Activated T-helper 17 cell treated with anti-CD3 and anti-CD28 coated beads, Interleukin-2, amount 50 U/mL, for 72 hours (primary cell): Measurements from ENCODE around the gene SMIM5. TPM values are rescaled to one million over a fixed set of nuclear protein-coding genes. Genes with fewer than 3 reads are reported as not detected.

Experiments
- ATAC-seq: fragments of 150-1000 bp; cut with Tn5 transposase; replicated peaks from 2 replicates; pipeline ENCODE4 v1.10.0; 2021; ENCODE audit warnings: mild to moderate bottlenecking, moderate library complexity
- H3K27ac Mint-ChIP-seq: one replicate; pipeline ENCODE4 v1.8.0; 2022; ENCODE audit warnings: mixed read lengths
- H3K27me3 Mint-ChIP-seq: one replicate; pipeline ENCODE4 v1.8.0; 2022; ENCODE audit warnings: mixed read lengths
- H3K36me3 Mint-ChIP-seq: one replicate; pipeline ENCODE4 v1.8.0; 2022; ENCODE audit warnings: low read depth, mild to moderate bottlenecking, mixed read lengths
- H3K4me1 Mint-ChIP-seq: one replicate; pipeline ENCODE4 v1.8.0; 2022; ENCODE audit warnings: mixed read lengths
- H3K4me3 Mint-ChIP-seq: one replicate; pipeline ENCODE4 v1.8.0; 2022; ENCODE audit warnings: mild to moderate bottlenecking, mixed read lengths
- H3K9me3 Mint-ChIP-seq: one replicate; pipeline ENCODE4 v1.8.0; 2022; ENCODE audit warnings: mixed read lengths
- total RNA-seq, 2 donors: library from RNA; stranded (reverse); gene quantifications; one replicate each; pipeline ENCODE4 v1.2.3, GENCODE V29; 2022

Gene SMIM5
- total RNA-seq, 2 donors from 2014 or later = 0.21 TPM; not detected in 1

DNA sequence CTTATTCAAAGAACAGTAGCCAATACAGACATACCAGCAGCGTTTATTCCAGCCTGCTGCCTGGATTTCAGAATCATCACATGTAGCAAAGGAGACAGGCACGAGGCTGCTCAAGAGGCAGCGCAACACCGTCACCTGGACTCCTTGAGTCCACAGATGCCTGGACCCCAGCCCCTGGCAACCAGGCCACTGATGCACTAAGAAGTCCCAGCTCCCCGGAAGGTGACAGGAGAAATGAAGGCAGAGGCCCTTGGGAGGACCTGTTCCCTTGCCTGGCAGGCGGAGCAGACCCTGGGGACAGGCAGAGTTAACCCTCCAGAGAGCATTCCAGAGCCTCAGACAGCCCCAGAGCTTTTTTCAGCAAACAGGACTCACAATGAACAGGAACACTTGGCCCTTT is 16.5 kb downstream of the SMIM5 start:
- Mint-ChIP-seq H3K36me3 (peaks cover 45% of the 10 kb centered on the region), H3K4me1 (no peaks in the 10 kb centered on the region), H3K27ac (no peak overlapping the region), H3K27me3 (no peaks in the 10 kb centered on the region), H3K4me3 (no peak overlapping the region), H3K9me3 (no peaks in the 10 kb centered on the region)
- ATAC-seq = no peak

DNA sequence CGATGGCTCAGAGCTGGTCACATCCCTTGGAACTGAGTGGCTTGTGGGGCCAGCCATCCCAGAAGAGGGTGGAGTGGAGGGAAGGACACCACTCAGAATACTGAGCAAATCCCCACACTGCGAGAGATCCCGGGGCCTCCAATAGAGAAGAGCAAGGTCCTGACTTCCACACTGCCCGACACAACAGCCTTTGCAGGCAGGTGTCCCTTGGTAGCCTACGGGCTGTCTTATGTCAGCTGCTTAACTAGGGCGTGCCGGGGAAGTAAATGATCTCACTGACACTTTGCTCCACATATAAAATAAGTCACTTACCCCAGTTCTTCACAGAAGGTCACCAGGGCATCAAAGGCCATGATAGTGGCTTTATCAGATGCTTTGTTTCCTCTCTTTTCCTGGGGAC is 17.6 kb downstream of the SMIM5 start:
- H3K27me3 Mint-ChIP-seq = no peaks in the 10 kb centered on the region
- no peaks in the 10 kb centered on the region for H3K4me1 Mint-ChIP-seq
- H3K36me3 Mint-ChIP-seq = peaks cover 51% of the 10 kb centered on the region
- no peak overlapping the region for H3K27ac Mint-ChIP-seq
- no peak for ATAC-seq
- H3K4me3 Mint-ChIP-seq = no peak overlapping the region
- H3K9me3 Mint-ChIP-seq = no peaks in the 10 kb centered on the region

DNA sequence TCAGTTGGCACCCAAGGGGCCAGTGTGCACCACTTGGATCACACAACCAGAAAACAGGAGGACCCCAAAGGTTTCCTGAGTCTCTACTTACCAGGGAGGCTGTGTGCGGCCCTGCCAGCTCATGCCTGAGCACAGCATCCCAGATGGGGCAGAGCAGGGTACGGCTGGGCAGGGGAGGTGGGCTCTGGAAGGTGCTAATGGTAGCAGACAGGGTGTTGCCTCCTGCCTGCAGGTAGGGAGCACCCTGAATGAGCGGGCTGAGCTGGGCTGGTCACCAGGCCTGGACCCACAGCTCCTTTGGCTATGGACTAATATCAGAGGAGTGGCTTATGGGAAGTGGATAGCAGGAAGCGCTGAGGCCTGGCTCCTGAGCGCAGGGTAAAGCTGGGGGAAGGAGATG is 19.1 kb downstream of the SMIM5 start:
- no peak overlapping the region for H3K27ac Mint-ChIP-seq
- H3K36me3 Mint-ChIP-seq = peaks cover 57% of the 10 kb centered on the region
- H3K9me3 Mint-ChIP-seq = no peaks in the 10 kb centered on the region
- H3K27me3 Mint-ChIP-seq = no peaks in the 10 kb centered on the region
- ATAC-seq = no peak
- H3K4me1 Mint-ChIP-seq = no peaks in the 10 kb centered on the region
- H3K4me3 Mint-ChIP-seq = no peak overlapping the region

DNA sequence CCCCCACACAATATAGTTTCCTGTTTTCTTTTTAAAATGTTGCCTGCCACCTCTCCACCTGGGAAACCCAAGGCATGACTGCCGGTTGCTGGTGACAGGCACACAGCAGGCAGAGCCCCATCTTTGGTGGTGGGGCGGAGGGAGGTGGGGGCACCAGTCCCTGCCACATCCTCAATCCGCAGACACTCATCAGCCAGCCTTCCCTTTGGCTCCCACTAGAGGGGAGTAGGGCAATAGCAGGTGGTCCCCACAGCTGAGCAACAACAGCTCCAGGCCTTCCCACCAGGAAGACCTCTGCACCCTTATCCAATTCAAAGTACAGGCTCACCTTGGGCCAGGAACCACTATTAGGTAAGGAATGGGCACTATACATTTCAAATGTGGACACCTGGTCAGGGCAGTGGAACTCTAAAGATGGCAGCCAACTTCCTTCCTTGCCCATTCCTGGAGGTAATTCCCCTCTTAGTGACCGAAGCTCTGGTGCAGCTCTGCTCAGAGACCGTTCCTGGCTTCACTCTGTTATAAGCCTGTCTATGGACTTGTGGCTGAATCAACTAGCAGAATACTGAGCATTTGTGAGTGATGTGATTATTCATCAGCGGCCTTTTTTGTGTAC is 19.8 kb downstream of the SMIM5 start:
- Mint-ChIP-seq H3K9me3 (no peaks in the 10 kb centered on the region), H3K27ac (no peak overlapping the region), H3K4me1 (no peaks in the 10 kb centered on the region), H3K4me3 (no peak overlapping the region), H3K27me3 (no peaks in the 10 kb centered on the region), H3K36me3 (peaks cover 60% of the 10 kb centered on the region)
- ATAC-seq = no peak

DNA sequence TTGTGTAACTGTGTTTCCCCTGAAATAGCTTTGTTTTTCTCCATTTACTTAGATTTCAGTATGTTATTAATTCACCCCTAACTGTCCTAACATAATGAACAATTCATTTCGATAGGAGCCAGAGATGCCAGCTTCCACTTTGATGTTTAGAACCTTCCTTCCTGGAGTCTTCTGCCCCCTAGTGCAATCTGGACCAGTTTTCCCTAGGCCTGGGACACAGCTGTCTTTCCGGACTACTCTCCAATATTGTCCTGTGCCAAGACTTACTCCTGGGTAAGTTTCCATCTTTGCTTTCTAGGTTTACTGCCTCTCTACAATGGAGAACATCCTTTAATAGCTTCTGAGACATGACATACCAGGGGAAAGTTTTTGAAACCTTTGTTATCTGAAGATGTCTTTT is 20.9 kb downstream of the SMIM5 start:
- H3K4me3 Mint-ChIP-seq = no peak overlapping the region
- peak overlapping the region; percentile 4 for H3K27ac Mint-ChIP-seq
- H3K9me3 Mint-ChIP-seq = no peaks in the 10 kb centered on the region
- ATAC-seq = no peak
- peaks cover 54% of the 10 kb centered on the region for H3K36me3 Mint-ChIP-seq
- no peaks in the 10 kb centered on the region for H3K4me1 Mint-ChIP-seq
- H3K27me3 Mint-ChIP-seq = no peaks in the 10 kb centered on the region

- no peak overlapping the region for H3K4me3 Mint-ChIP-seq
- no peaks in the 10 kb centered on the region for H3K9me3 Mint-ChIP-seq
- peaks cover 36% of the 10 kb centered on the region for H3K36me3 Mint-ChIP-seq
- no peak for ATAC-seq
- no peaks in the 10 kb centered on the region for H3K4me1 Mint-ChIP-seq
- H3K27me3 Mint-ChIP-seq = no peaks in the 10 kb centered on the region
- H3K27ac Mint-ChIP-seq = no peak overlapping the region
Observed at GRCh38 chr17:75658237-75658636, 25.0 kb downstream of the SMIM5 start.

- ATAC-seq = no peak
- no peak overlapping the region for H3K27ac Mint-ChIP-seq
- H3K9me3 Mint-ChIP-seq = no peaks in the 10 kb centered on the region
- H3K4me1 Mint-ChIP-seq = peaks cover 4% of the 10 kb centered on the region
- no peak overlapping the region for H3K4me3 Mint-ChIP-seq
- peaks cover 22% of the 10 kb centered on the region for H3K36me3 Mint-ChIP-seq
- no peaks in the 10 kb centered on the region for H3K27me3 Mint-ChIP-seq
Observed at GRCh38 chr17:75661531-75661930, 28.3 kb downstream of the SMIM5 start.

- Mint-ChIP-seq H3K4me3 (no peak overlapping the region), H3K36me3 (peaks cover 14% of the 10 kb centered on the region), H3K27ac (no peak overlapping the region), H3K4me1 (peaks cover 4% of the 10 kb centered on the region), H3K27me3 (no peaks in the 10 kb centered on the region), H3K9me3 (no peaks in the 10 kb centered on the region)
- no peak for ATAC-seq
Observed at GRCh38 chr17:75662511-75662910, 29.3 kb downstream of the SMIM5 start.

- Mint-ChIP-seq H3K9me3 (no peaks in the 10 kb centered on the region), H3K27me3 (no peaks in the 10 kb centered on the region), H3K27ac (no peak overlapping the region), H3K4me3 (no peak overlapping the region), H3K4me1 (peaks cover 11% of the 10 kb centered on the region), H3K36me3 (peaks cover 24% of the 10 kb centered on the region)
- ATAC-seq = no peak
Observed at GRCh38 chr17:75664099-75664549, 30.9 kb downstream of the SMIM5 start.

- Mint-ChIP-seq H3K27ac (no peak overlapping the region), H3K4me1 (peaks cover 17% of the 10 kb centered on the region), H3K9me3 (no peaks in the 10 kb centered on the region), H3K36me3 (peaks cover 41% of the 10 kb centered on the region), H3K27me3 (no peaks in the 10 kb centered on the region), H3K4me3 (no peak overlapping the region)
- no peak for ATAC-seq
Observed at GRCh38 chr17:75665981-75666380, 32.7 kb downstream of the SMIM5 start.

DNA sequence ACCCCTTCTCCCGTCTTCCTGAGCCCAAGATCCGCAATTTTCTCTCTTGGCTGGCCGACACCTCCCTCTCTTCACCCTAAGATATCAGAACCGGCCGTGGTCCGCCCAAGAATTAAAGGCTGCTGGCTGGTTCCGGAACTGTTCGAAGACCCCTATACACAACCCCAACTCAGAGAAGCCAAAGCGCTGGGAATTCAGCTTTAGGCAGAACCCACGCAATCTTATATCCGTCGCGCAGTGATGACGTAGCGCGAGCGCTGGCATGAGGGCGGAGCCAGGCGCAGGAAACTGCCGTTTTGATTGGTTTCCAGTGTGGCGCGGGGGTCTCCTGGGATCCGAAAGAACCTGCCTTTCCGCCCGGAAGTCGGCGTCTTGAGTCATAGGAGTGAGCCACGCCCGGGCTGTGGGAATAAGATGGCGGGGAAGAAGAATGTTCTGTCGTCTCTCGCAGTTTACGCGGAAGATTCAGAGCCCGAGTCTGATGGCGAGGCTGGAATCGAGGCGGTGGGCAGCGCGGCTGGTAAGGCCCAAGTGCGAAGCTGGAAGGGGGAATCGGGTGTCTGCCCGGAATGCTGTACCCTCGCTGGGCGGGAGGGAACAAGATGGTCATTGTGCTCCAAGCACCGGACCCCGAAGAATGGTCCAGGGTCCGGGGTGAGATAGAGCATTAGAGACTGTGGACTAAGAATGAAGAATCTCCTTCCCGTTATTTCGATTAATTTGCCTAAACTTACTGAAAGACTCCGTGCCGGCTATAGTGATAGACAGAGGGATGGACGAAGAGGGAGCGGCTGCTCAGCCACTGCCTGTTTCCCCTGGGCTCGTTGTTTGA is 33.9 kb downstream of the SMIM5 start, which contains the start of the genes RECQL5 and SAP30BP:
TSS of gene RECQL5 (minus strand) at position 196 of the 832 bp plus-strand sequence. CDS start 597 bp downstream, outside the sequence.
TSS of gene SAP30BP (plus strand) at position 380 of the 832 bp plus-strand sequence. CDS start at position 415, 35 bp downstream.
- Mint-ChIP-seq H3K27me3 (no peaks in the 10 kb centered on the region), H3K27ac (peak within 1 kb of the TSS; percentile 11), H3K9me3 (no peaks in the 10 kb centered on the region), H3K4me1 (peaks cover 18% of the 10 kb centered on the region), H3K4me3 (no peak within 1 kb of the TSS), H3K36me3 (peaks cover 46% of the 10 kb centered on the region)
- peak; percentile 100 for ATAC-seq

GRCh38 chr17:75667825-75668224 is 34.6 kb downstream of the SMIM5 start:
- no peaks in the 10 kb centered on the region for H3K27me3 Mint-ChIP-seq

DNA sequence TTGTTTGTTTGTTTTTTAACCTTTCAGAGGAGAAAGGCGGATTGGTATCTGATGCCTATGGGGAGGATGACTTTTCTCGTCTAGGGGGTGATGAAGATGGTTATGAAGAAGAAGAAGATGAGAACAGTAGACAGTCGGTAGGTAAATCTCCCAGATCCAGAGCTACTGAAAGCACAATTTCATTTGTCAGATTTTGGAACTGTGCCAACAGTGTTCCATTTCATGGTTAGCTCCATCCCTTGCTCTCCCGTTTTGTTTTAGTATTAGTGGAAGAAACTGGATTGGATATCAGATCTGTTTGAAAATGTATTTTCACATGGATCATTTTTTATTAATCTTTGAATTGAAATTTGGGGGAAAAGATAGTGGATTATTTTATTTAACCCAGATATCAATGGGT is 35.3 kb downstream of the SMIM5 start:
- Mint-ChIP-seq H3K9me3 (no peaks in the 10 kb centered on the region), H3K36me3 (peaks cover 54% of the 10 kb centered on the region), H3K27me3 (no peaks in the 10 kb centered on the region), H3K4me3 (no peak overlapping the region), H3K4me1 (peaks cover 18% of the 10 kb centered on the region), H3K27ac (peak overlapping the region; percentile 11)
- ATAC-seq = no peak

More at GRCh38 chr17:75667825-75668224, 34.6 kb downstream of the SMIM5 start:
- no peaks in the 10 kb centered on the region for H3K9me3 Mint-ChIP-seq
- H3K4me3 Mint-ChIP-seq = no peak overlapping the region
- H3K36me3 Mint-ChIP-seq = peaks cover 47% of the 10 kb centered on the region
- H3K4me1 Mint-ChIP-seq = peaks cover 18% of the 10 kb centered on the region
- ATAC-seq = no peak
- H3K27ac Mint-ChIP-seq = peak overlapping the region; percentile 11

DNA sequence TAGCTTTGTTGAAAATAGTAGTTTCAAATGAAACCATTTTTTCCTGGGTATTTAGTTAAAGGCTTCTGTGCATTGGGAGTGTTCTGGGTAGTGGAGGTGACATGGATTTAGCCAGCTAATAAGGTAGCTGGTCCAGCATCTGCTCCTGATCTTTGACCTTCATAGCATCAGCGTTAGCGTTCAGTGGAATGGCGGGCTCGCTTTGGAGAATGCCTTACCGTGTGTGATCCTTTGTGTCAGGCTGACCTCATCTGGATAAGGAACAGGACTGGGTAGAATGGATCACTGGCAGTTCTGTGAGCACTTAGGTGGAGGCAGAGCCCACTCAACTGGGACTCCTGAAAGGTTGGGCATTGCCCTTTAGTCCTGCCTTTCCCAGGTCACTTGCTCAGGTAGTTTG is 37.6 kb downstream of the SMIM5 start:
- Mint-ChIP-seq H3K27me3 (no peaks in the 10 kb centered on the region), H3K4me1 (peaks cover 17% of the 10 kb centered on the region), H3K4me3 (no peak overlapping the region), H3K27ac (no peak overlapping the region), H3K36me3 (peaks cover 68% of the 10 kb centered on the region), H3K9me3 (no peaks in the 10 kb centered on the region)
- ATAC-seq = no peak

GRCh38 chr17:75672011-75672410 is 38.8 kb downstream of the SMIM5 start:
- ATAC-seq = no peak
- Mint-ChIP-seq H3K4me3 (no peak overlapping the region), H3K9me3 (no peaks in the 10 kb centered on the region), H3K27me3 (no peaks in the 10 kb centered on the region), H3K27ac (no peak overlapping the region), H3K36me3 (peaks cover 79% of the 10 kb centered on the region), H3K4me1 (peaks cover 14% of the 10 kb centered on the region)
